Ramos (cell line): Measurements from ENCODE around the gene GTF3C1.
"Not testable (repeated sequence)": the region's sequence is repeated elsewhere in the genome, so short reads cannot be mapped to it uniquely, and the experiment has no call there.

Experiments
- in situ Hi-C: fragments of 300-500 bp; cut with MboI; formaldehyde crosslinking; loops from one replicate; pipeline ENCODE4 v1.14.3; 2022; ENCODE audit warnings: low sequenced_read_pairs; ENCODE audit not compliant: unreplicated experiment

Gene GTF3C1

GRCh38 chr16:27433191-27433590 is 116.5 kb downstream of the GTF3C1 start:
- in situ Hi-C loops = not testable (repeated sequence)

- in situ Hi-C loops = no loop called here
These were observed 117.2 kb downstream of the GTF3C1 start for GRCh38 chr16:27432558-27432957.

GRCh38 chr16:27431773-27432532 is 117.8 kb downstream of the GTF3C1 start:
- in situ Hi-C loops = no loop called here

- in situ Hi-C loops = no loop called here
These were observed 118.7 kb downstream of the GTF3C1 start for GRCh38 chr16:27430923-27431484.

GRCh38 chr16:27430512-27430911 is 119.2 kb downstream of the GTF3C1 start:
- in situ Hi-C loops = no loop called here

GRCh38 chr16:27429981-27430441 is 119.7 kb downstream of the GTF3C1 start:
- in situ Hi-C loops = loop anchor here (5.0 kb wide), 1 partner anchor 53 kb away; no protein-coding TSS in a partner anchor

- in situ Hi-C loops = loop anchor here (5.0 kb wide), 1 partner anchor 52 kb away; no protein-coding TSS in a partner anchor
These were observed 120.3 kb downstream of the GTF3C1 start for GRCh38 chr16:27429330-27429871.

- in situ Hi-C loops = loop anchor here (5.0 kb wide), 1 partner anchor 51 kb away; no protein-coding TSS in a partner anchor
These were observed 121.5 kb downstream of the GTF3C1 start for GRCh38 chr16:27428026-27428785.

- in situ Hi-C loops = loop anchor here (5.0 kb wide), 1 partner anchor 50 kb away; no protein-coding TSS in a partner anchor
These were observed 122.2 kb downstream of the GTF3C1 start for GRCh38 chr16:27427538-27427937.

- in situ Hi-C loops = loop anchor here (5.0 kb wide), 1 partner anchor 49 kb away; no protein-coding TSS in a partner anchor
These were observed 123.0 kb downstream of the GTF3C1 start for GRCh38 chr16:27426423-27427408.

GRCh38 chr16:27425961-27426360 is 123.8 kb downstream of the GTF3C1 start:
- in situ Hi-C loops = loop anchor here (5.0 kb wide), 1 partner anchor 49 kb away; no protein-coding TSS in a partner anchor

GRCh38 chr16:27424772-27425498 is 124.8 kb downstream of the GTF3C1 start:
- in situ Hi-C loops = loop anchor here (5.0 kb wide), 1 partner anchor 48 kb away; no protein-coding TSS in a partner anchor

GRCh38 chr16:27421961-27422740 is 127.6 kb downstream of the GTF3C1 start:
- in situ Hi-C loops = no loop called here

- in situ Hi-C loops = no loop called here
These were observed 132.6 kb downstream of the GTF3C1 start for GRCh38 chr16:27417047-27417671.

- in situ Hi-C loops = no loop called here
These were observed 134.8 kb downstream of the GTF3C1 start for GRCh38 chr16:27414788-27415431.

GRCh38 chr16:27413956-27414355 is 135.8 kb downstream of the GTF3C1 start:
- in situ Hi-C loops = no loop called here

- in situ Hi-C loops = no loop called here
These were observed 139.0 kb downstream of the GTF3C1 start for GRCh38 chr16:27410761-27411160.
